K562 (cell line): ENCODE data around the gene ZNF622. TPM values are rescaled to one million over a fixed set of nuclear protein-coding genes. Genes with fewer than 3 reads are reported as not detected.

Source experiments
- BHLHE40 ChIP-seq: IDR thresholded peaks from 2 replicates; pipeline ENCODE4 v1.6.1; 2011; ENCODE audit warnings: low read length, improper control_type of control experiment
- BRD4 ChIP-seq: fragments of 200-600 bp; sonication (generic); IDR thresholded peaks from 2 replicates; pipeline ENCODE4 v1.6.1; 2017; ENCODE audit warnings: inconsistent platforms
- CBX2 ChIP-seq: fragments of 200-600 bp; sonication (generic); IDR thresholded peaks from one replicate; pipeline ENCODE4 v1.6.1; 2012; ENCODE audit warnings: mild to moderate bottlenecking, low read length, inconsistent platforms; ENCODE audit not compliant: insufficient read depth, poor library complexity, severe bottlenecking
- ETS2 ChIP-seq: IDR thresholded peaks from 2 replicates; pipeline ENCODE4 v1.6.1; 2016; ENCODE audit warnings: borderline replicate concordance, missing genetic modification characterization, mild to moderate bottlenecking, moderate library complexity, missing compliant biosample characterization; ENCODE audit not compliant: poor library complexity, severe bottlenecking
- FOXJ2 ChIP-seq: fragments of 200-800 bp; sonication (Bioruptor generic); IDR thresholded peaks from 2 replicates; pipeline ENCODE4 v1.6.1; 2016; ENCODE audit warnings: missing genetic modification characterization, missing compliant biosample characterization
- LARP7 ChIP-seq: fragments of 450-650 bp; IDR thresholded peaks from 2 replicates; pipeline ENCODE4 v1.6.1; 2016
- MIER1 ChIP-seq: fragments of 450-650 bp; IDR thresholded peaks from 2 replicates; pipeline ENCODE4 v1.6.1; 2016; ENCODE audit warnings: antibody characterized with exemption, mild to moderate bottlenecking, low read depth
- RAD51 ChIP-seq: fragments of 450-650 bp; IDR thresholded peaks from 2 replicates; pipeline ENCODE4 v1.7.1; 2016; ENCODE audit warnings: low read depth, mild to moderate bottlenecking, borderline replicate concordance
- RBM34 ChIP-seq: fragments of 200-400 bp; formaldehyde crosslinking; IDR thresholded peaks from 2 replicates; pipeline ENCODE4 v1.6.1; 2018; ENCODE audit warnings: low read length, borderline replicate concordance; ENCODE audit not compliant: insufficient read depth
- ZNF263 ChIP-seq: sonication (generic); formaldehyde crosslinking; IDR thresholded peaks from 2 replicates; pipeline ENCODE4 v1.8.0; 2022; ENCODE audit warnings: mild to moderate bottlenecking, missing genetic modification reagents, borderline replicate concordance
- polyA plus RNA-seq, 8 experiments: library from polyadenylated mRNA; depleted of rRNA in 4 of 8; stranded (reverse) in 5 of 8; unstranded in 3 of 8; fragments of >200 nt; fragmentation: Nextera tagmentation in 2 of 8; fragmentation: Illumina TruSeq in 1 of 8; extraction: Ambion mirVana in 2 of 8; extraction: Trizol in 1 of 8; gene quantifications; 2 replicates each; pipeline versions ENCODE4 v1.2.1 to v1.2.3, GENCODE V29; 2011 to 2014; ENCODE audit warnings: inconsistent platforms in 1 of 8, missing spikeins in 1 of 8
- total RNA-seq, 7 experiments: library from RNA; depleted of rRNA in 6 of 7; stranded (reverse); fragments of >200 nt in 6 of 7; fragmentation: Illumina TruSeq in 2 of 7; extraction: Trizol in 2 of 7; gene quantifications; 2 replicates each; pipeline versions ENCODE4 v1.2.1 to v1.2.3, GENCODE V29; 2011 to 2021; ENCODE audit warnings: low replicate concordance in 1 of 7
- TF ChIP-seq, protein P1 (sequence below), 2 experiments: IDR thresholded peaks; 2 replicates each; pipeline ENCODE4 v1.6.1; 2012; ENCODE audit warnings: improper control_type of control experiment in 2 of 2, low read depth in 2 of 2, low read length in 2 of 2, borderline replicate concordance in 1 of 2
- TF ChIP-seq, protein P2 (sequence below): fragments of 450-650 bp; IDR thresholded peaks from 2 replicates; pipeline ENCODE4 v1.6.1; 2016; ENCODE audit warnings: mild to moderate bottlenecking
- TF ChIP-seq, protein P3 (sequence below), 2 experiments: fragments of 450-650 bp in 1 of 2; sonication (generic) in 1 of 2; formaldehyde crosslinking; conservative IDR thresholded peaks; 2 replicates each; pipeline versions ENCODE4 v1.4.0 to v1.8.1; 2020 to 2022; ENCODE audit warnings: mild to moderate bottlenecking in 1 of 2, missing genetic modification reagents in 1 of 2
- TF ChIP-seq, protein P4 (sequence below): sonication (generic); formaldehyde crosslinking; IDR thresholded peaks from 2 replicates; pipeline ENCODE4 v1.8.0; 2022; ENCODE audit warnings: mild to moderate bottlenecking, missing genetic modification reagents

The ZNF622 gene
- total and polyA plus RNA-seq, 9 of the 15 experiments (the other 6 are each of a cell fraction or from before 2014, with no cell fraction given), result 9.6 to 51.5 (median 32.3) TPM

DNA sequence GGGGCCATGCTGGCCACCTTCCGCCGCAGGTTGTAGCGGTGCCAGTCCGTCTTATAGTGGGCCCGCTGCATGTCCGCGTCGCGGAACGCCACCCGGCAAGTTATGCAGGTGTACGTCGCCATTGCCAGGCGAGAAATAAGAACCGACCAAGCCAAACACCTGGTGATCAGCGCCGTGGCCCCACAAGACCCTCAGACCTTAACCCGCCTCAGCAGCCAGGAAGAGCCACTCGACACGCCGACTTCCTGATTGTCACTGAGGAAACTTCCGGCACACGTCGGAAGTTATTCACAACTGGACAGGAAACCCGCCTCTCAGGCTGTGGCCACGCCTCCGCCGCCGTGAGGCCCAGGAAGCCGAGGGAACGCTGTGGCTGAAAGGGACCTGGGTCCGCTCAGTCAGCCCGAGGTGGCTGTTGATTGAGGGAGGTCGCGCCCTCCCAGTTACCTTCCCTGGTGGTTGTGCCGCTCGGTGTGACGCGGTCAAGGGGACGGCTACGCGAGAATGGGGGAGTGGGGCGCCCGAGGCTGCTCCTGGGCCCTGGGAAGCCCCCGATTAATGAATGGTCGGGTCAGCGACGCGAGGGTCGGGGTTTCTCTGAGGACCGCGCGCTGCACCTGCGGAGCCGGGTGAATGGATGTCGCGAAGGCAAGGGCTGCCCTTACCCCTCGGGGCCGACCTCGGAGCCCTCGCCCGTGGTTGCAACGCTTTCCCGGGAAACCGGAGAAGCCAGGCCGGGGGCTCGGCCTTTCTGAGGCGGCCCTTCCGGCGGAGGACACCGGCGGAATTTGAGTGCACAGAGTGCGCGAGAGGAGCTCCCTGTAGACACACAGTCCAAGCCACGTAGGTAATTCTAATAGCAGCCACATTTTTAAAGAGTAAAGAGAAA lies at the start of gene ZNF622 (continued):
- no peak for TF ChIP-seq LARP7
- TF ChIP-seq CBX2, result no peak
- TF ChIP-seq, protein P1, sequence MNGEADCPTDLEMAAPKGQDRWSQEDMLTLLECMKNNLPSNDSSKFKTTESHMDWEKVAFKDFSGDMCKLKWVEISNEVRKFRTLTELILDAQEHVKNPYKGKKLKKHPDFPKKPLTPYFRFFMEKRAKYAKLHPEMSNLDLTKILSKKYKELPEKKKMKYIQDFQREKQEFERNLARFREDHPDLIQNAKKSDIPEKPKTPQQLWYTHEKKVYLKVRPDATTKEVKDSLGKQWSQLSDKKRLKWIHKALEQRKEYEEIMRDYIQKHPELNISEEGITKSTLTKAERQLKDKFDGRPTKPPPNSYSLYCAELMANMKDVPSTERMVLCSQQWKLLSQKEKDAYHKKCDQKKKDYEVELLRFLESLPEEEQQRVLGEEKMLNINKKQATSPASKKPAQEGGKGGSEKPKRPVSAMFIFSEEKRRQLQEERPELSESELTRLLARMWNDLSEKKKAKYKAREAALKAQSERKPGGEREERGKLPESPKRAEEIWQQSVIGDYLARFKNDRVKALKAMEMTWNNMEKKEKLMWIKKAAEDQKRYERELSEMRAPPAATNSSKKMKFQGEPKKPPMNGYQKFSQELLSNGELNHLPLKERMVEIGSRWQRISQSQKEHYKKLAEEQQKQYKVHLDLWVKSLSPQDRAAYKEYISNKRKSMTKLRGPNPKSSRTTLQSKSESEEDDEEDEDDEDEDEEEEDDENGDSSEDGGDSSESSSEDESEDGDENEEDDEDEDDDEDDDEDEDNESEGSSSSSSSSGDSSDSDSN (IDR thresholded peaks at IDR 0.05; ENCODE audit: borderline replicate concordance in 1 of 2, low read depth in 2 of 2, low read length in 2 of 2), result peak; percentile 74 to 81
- TF ChIP-seq BRD4, result 0 out of 2 replicates have a peak, but pooled peaks have one; percentile 11
- no peak for TF ChIP-seq ZNF263
- TF ChIP-seq BHLHE40, result 0 out of 2 replicates have a peak, but pooled peaks have one; percentile 39
- no peak for TF ChIP-seq ETS2 (tag)
- no peak for TF ChIP-seq RBM34
- TF ChIP-seq, protein P2, sequence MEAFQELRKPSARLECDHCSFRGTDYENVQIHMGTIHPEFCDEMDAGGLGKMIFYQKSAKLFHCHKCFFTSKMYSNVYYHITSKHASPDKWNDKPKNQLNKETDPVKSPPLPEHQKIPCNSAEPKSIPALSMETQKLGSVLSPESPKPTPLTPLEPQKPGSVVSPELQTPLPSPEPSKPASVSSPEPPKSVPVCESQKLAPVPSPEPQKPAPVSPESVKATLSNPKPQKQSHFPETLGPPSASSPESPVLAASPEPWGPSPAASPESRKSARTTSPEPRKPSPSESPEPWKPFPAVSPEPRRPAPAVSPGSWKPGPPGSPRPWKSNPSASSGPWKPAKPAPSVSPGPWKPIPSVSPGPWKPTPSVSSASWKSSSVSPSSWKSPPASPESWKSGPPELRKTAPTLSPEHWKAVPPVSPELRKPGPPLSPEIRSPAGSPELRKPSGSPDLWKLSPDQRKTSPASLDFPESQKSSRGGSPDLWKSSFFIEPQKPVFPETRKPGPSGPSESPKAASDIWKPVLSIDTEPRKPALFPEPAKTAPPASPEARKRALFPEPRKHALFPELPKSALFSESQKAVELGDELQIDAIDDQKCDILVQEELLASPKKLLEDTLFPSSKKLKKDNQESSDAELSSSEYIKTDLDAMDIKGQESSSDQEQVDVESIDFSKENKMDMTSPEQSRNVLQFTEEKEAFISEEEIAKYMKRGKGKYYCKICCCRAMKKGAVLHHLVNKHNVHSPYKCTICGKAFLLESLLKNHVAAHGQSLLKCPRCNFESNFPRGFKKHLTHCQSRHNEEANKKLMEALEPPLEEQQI, result no peak
- TF ChIP-seq RAD51, result no peak
- TF ChIP-seq MIER1, result no peak
- TF ChIP-seq FOXJ2 (tag), result no peak
- TF ChIP-seq, protein P3, sequence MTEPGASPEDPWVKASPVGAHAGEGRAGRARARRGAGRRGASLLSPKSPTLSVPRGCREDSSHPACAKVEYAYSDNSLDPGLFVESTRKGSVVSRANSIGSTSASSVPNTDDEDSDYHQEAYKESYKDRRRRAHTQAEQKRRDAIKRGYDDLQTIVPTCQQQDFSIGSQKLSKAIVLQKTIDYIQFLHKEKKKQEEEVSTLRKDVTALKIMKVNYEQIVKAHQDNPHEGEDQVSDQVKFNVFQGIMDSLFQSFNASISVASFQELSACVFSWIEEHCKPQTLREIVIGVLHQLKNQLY (CRISPR knock-in tag; conservative IDR thresholded peaks at IDR 0.05), result peak in 1 of 2 experiments; percentile 58; a peak in 1 of 4 replicates
- TF ChIP-seq, protein P4, sequence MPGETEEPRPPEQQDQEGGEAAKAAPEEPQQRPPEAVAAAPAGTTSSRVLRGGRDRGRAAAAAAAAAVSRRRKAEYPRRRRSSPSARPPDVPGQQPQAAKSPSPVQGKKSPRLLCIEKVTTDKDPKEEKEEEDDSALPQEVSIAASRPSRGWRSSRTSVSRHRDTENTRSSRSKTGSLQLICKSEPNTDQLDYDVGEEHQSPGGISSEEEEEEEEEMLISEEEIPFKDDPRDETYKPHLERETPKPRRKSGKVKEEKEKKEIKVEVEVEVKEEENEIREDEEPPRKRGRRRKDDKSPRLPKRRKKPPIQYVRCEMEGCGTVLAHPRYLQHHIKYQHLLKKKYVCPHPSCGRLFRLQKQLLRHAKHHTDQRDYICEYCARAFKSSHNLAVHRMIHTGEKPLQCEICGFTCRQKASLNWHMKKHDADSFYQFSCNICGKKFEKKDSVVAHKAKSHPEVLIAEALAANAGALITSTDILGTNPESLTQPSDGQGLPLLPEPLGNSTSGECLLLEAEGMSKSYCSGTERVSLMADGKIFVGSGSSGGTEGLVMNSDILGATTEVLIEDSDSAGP (CRISPR knock-in tag), result peak; percentile 59; the same call in 1 of the 2 replicates
